ENCODE measurements around the gene TMEFF2.
"Not testable (repeated sequence)": the region's sequence is repeated elsewhere in the genome, so short reads cannot be mapped to it uniquely, and the experiment has no call there.

Gene TMEFF2

DNA sequence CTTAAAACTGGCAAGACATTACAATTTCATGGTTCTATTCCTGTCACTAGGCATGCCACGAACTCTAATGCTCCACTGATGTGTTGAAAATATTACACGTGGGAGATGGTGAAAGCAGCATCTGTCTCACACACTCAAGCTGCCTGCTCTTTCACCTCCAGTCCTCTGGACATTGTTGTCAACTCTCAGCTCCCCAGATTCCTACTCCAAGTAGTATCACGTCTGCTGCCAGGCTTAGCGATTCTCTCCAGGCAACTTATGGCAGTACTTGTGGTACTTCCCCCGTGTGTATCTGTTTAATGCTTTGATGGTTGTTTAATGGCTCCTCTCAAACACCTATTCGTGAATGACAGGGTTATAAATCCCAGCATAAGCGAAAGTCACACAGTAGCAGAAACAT lies 103.8 kb downstream of the TMEFF2 start:
- Histone ChIP-seq H4K8ac (ENCODE audit: low read depth, low read length) (peak overlapping the region; percentile 4), H3K79me1 (ENCODE audit: low read depth, low read length) (no peaks in the 10 kb centered on the region), H2BK5ac (ENCODE audit: low read length) (no peak overlapping the region), H3K14ac (ENCODE audit: low read length) (no peak overlapping the region), H2BK12ac (ENCODE audit: low read length) (no peak overlapping the region), H2AFZ (ENCODE audit: low read length) (peak overlapping the region; percentile 36), H3K23ac (ENCODE audit: low read depth, low read length, poor library complexity) (no peak overlapping the region), H2AK5ac (ENCODE audit: low read depth, low read length) (no peak overlapping the region), H2BK15ac (ENCODE audit: low read length) (no peak overlapping the region), H3K27me3 (ENCODE audit: control insufficient read depth in 3 of 3, insufficient read depth in 3 of 3, low read depth in 1 of 3, low read length in 3 of 3) (peaks cover 0 to 1% (median 0%) of the 10 kb centered on the region in 3 experiments), H3K4me1 (ENCODE audit: control insufficient read depth in 2 of 2, insufficient read depth in 1 of 2, low read depth in 1 of 2, low read length in 2 of 2) (peaks cover 0 to 4% of the 10 kb centered on the region in 2 donors), H3K4me2 (ENCODE audit: insufficient read depth, low read length, poor library complexity, severe bottlenecking) (no peak overlapping the region), H3K18ac (ENCODE audit: low read length) (no peak overlapping the region), H3K27ac (replicated peaks; ENCODE audit: low read length) (no peak overlapping the region), H3K9me3 (replicated peaks in 1 of 2; ENCODE audit: control insufficient read depth in 2 of 2, insufficient read depth in 1 of 2, low read depth in 1 of 2, low read length in 2 of 2) (no peaks in the 10 kb centered on the region), H2BK120ac (ENCODE audit: low read depth, low read length) (no peak overlapping the region), H3K9ac (ENCODE audit: low read depth, low read length, poor library complexity) (no peak overlapping the region), H3K4me3 (ENCODE audit: low read length in 2 of 2) (no peak overlapping the region), H3K4ac (ENCODE audit: low read length) (no peak overlapping the region), H3K36me3 (replicated peaks in 1 of 2; ENCODE audit: control insufficient read depth in 2 of 2, insufficient read depth in 2 of 2, low read length in 2 of 2) (no peaks in the 10 kb centered on the region), H4K91ac (ENCODE audit: low read depth, low read length, poor library complexity) (no peak overlapping the region)
- DNase-seq (ENCODE audit: low spot score): no peak
- WGBS, 2 donors (ENCODE audit: extremely low coverage in 2 of 2, insufficient read length in 2 of 2, insufficient replicate concordance in 1 of 2): no CpG with 5 or more reads among the region's 7 CpGs

DNA sequence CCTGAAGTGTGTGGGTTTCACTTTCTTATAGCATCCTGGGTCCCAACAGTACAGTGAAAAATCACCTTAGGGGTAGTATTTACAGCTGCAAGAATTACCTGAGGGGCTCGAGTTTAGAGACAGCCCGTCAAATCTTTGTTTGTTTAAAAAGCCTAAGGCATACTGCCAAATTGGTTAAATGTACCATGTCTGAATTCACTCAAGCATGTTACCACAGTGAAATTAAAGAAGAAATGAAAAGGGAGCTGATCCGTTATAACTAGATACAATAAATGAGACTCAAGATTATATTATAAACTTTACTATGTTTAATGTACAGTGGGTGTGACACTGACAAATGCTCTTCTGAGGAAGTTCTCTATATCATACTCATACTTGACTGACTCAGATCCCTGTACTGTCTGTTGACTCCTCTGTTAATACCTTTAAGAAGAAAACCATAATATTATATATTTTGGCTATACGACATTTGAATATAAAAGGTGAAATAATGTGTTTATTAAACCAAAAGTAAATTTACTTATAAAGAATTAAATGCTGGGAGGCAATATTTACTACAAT lies 107.3 kb downstream of the TMEFF2 start:
- Histone ChIP-seq H4K8ac (ENCODE audit: low read depth, low read length) (no peak overlapping the region), H3K4ac (ENCODE audit: low read length) (no peak overlapping the region), H2BK5ac (ENCODE audit: low read length) (no peak overlapping the region), H3K9ac (ENCODE audit: low read depth, low read length, poor library complexity) (no peak overlapping the region), H3K4me1 (ENCODE audit: control insufficient read depth in 2 of 2, insufficient read depth in 1 of 2, low read depth in 1 of 2, low read length in 2 of 2) (peaks cover 4 to 5% of the 10 kb centered on the region in 2 donors), H3K36me3 (replicated peaks in 1 of 2; ENCODE audit: control insufficient read depth in 2 of 2, insufficient read depth in 2 of 2, low read length in 2 of 2) (no peaks in the 10 kb centered on the region), H2BK12ac (ENCODE audit: low read length) (no peak overlapping the region), H3K14ac (ENCODE audit: low read length) (no peak overlapping the region), H2BK120ac (ENCODE audit: low read depth, low read length) (no peak overlapping the region), H3K4me2 (ENCODE audit: insufficient read depth, low read length, poor library complexity, severe bottlenecking) (no peak overlapping the region), H3K4me3 (ENCODE audit: low read length in 2 of 2) (no peak overlapping the region), H2BK15ac (ENCODE audit: low read length) (no peak overlapping the region), H3K79me1 (ENCODE audit: low read depth, low read length) (no peaks in the 10 kb centered on the region), H3K27ac (replicated peaks; ENCODE audit: low read length) (no peak overlapping the region), H2AK5ac (ENCODE audit: low read depth, low read length) (no peak overlapping the region), H3K23ac (ENCODE audit: low read depth, low read length, poor library complexity) (no peak overlapping the region), H3K27me3 (ENCODE audit: control insufficient read depth in 3 of 3, insufficient read depth in 3 of 3, low read depth in 1 of 3, low read length in 3 of 3) (peaks cover 0 to 1% (median 0%) of the 10 kb centered on the region in 3 experiments), H3K9me3 (replicated peaks in 1 of 2; ENCODE audit: control insufficient read depth in 2 of 2, insufficient read depth in 1 of 2, low read depth in 1 of 2, low read length in 2 of 2) (no peaks in the 10 kb centered on the region), H4K91ac (ENCODE audit: low read depth, low read length, poor library complexity) (no peak overlapping the region), H3K18ac (ENCODE audit: low read length) (no peak overlapping the region), H2AFZ (ENCODE audit: low read length) (no peak overlapping the region)
- no peak for DNase-seq (ENCODE audit: low spot score)
- WGBS, 2 donors (ENCODE audit: extremely low coverage in 2 of 2, insufficient read length in 2 of 2, insufficient replicate concordance in 1 of 2): no CpG with 5 or more reads among the region's 4 CpGs

DNA sequence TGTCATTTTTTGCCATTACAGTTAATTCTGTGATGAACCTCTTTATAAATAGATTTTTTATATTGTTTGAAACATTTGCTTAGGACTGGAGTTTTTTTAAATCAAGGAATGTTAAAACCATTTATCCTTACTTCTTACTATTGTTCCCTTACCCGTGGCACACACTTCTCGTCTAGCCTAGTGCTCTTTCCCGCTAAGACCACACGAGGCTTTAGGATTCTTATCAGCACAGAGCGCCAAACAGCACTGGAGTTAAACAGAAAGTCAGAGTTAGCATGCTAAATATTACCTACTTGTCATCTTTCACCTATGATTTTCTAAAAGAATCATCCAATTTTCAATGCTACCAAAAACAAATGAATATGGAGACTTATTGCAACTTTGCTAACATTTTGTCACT lies 112.6 kb downstream of the TMEFF2 start:
- no peak overlapping the region for H3K4ac ChIP-seq (ENCODE audit: low read length)
- no peaks in the 10 kb centered on the region for H3K36me3 ChIP-seq (replicated peaks in 1 of 2; ENCODE audit: control insufficient read depth in 2 of 2, insufficient read depth in 2 of 2, low read length in 2 of 2)
- H3K23ac ChIP-seq (ENCODE audit: low read depth, low read length, poor library complexity): no peak overlapping the region
- no peak overlapping the region for H2AFZ ChIP-seq (ENCODE audit: low read length)
- no peak for DNase-seq (ENCODE audit: low spot score)
- H3K27me3 ChIP-seq (ENCODE audit: control insufficient read depth in 3 of 3, insufficient read depth in 3 of 3, low read depth in 1 of 3, low read length in 3 of 3): no peaks in the 10 kb centered on the region
- H3K9ac ChIP-seq (ENCODE audit: low read depth, low read length, poor library complexity): no peak overlapping the region
- no peak overlapping the region for H2BK15ac ChIP-seq (ENCODE audit: low read length)
- no peak overlapping the region for H3K4me3 ChIP-seq (ENCODE audit: low read length in 2 of 2)
- H3K27ac ChIP-seq (replicated peaks; ENCODE audit: low read length): no peak overlapping the region
- peaks cover 0 to 5% of the 10 kb centered on the region in 2 donors for H3K4me1 ChIP-seq (ENCODE audit: control insufficient read depth in 2 of 2, insufficient read depth in 1 of 2, low read depth in 1 of 2, low read length in 2 of 2)
- no peaks in the 10 kb centered on the region for H3K9me3 ChIP-seq (replicated peaks in 1 of 2; ENCODE audit: control insufficient read depth in 2 of 2, insufficient read depth in 1 of 2, low read depth in 1 of 2, low read length in 2 of 2)
- no peak overlapping the region for H2AK5ac ChIP-seq (ENCODE audit: low read depth, low read length)
- no peak overlapping the region for H4K8ac ChIP-seq (ENCODE audit: low read depth, low read length)
- no CpG with 5 or more reads among the region's 5 CpGs for WGBS, 2 donors (ENCODE audit: extremely low coverage in 2 of 2, insufficient read length in 2 of 2, insufficient replicate concordance in 1 of 2)
- no peak overlapping the region for H3K14ac ChIP-seq (ENCODE audit: low read length)
- no peak overlapping the region for H2BK5ac ChIP-seq (ENCODE audit: low read length)
- H2BK12ac ChIP-seq (ENCODE audit: low read length): no peak overlapping the region
- H3K18ac ChIP-seq (ENCODE audit: low read length): no peak overlapping the region
- H3K4me2 ChIP-seq (ENCODE audit: insufficient read depth, low read length, poor library complexity, severe bottlenecking): no peak overlapping the region
- H3K79me1 ChIP-seq (ENCODE audit: low read depth, low read length): no peaks in the 10 kb centered on the region
- H4K91ac ChIP-seq (ENCODE audit: low read depth, low read length, poor library complexity): no peak overlapping the region
- no peak overlapping the region for H2BK120ac ChIP-seq (ENCODE audit: low read depth, low read length)

DNA sequence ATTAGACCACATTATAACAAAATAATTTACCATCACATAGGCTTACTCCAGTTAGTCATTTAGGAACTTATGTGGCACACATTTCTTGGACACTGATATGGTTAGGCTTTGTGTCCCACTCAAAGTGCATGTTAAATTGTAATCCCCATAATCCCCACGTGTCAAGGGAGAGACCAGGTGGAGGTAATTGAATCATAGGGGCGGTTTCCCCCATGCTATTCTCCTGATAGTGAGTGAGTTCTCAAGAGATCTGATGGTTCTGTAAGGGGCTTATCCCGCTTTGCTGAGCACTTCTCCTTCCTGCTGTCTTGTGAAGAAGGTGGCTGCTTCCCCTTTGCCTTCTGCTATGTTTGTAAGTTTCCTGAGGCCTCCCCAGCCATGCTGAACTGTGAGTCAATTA lies 114.6 kb downstream of the TMEFF2 start:
- not testable (repeated sequence) for H2AK5ac ChIP-seq (ENCODE audit: low read depth, low read length); H3K4me3 ChIP-seq (ENCODE audit: low read length in 2 of 2); H3K36me3 ChIP-seq (replicated peaks in 1 of 2; ENCODE audit: control insufficient read depth in 2 of 2, insufficient read depth in 2 of 2, low read length in 2 of 2); H3K23ac ChIP-seq (ENCODE audit: low read depth, low read length, poor library complexity); H2BK5ac ChIP-seq (ENCODE audit: low read length); H2AFZ ChIP-seq (ENCODE audit: low read length); H3K18ac ChIP-seq (ENCODE audit: low read length); H3K14ac ChIP-seq (ENCODE audit: low read length); H3K27me3 ChIP-seq (ENCODE audit: control insufficient read depth in 3 of 3, insufficient read depth in 3 of 3, low read depth in 1 of 3, low read length in 3 of 3); H3K4ac ChIP-seq (ENCODE audit: low read length); H2BK15ac ChIP-seq (ENCODE audit: low read length); H3K27ac ChIP-seq (replicated peaks; ENCODE audit: low read length); H3K9me3 ChIP-seq (replicated peaks in 1 of 2; ENCODE audit: control insufficient read depth in 2 of 2, insufficient read depth in 1 of 2, low read depth in 1 of 2, low read length in 2 of 2); H3K9ac ChIP-seq (ENCODE audit: low read depth, low read length, poor library complexity); H2BK120ac ChIP-seq (ENCODE audit: low read depth, low read length); DNase-seq (ENCODE audit: low spot score); H3K4me2 ChIP-seq (ENCODE audit: insufficient read depth, low read length, poor library complexity, severe bottlenecking); H3K4me1 ChIP-seq (ENCODE audit: control insufficient read depth in 2 of 2, insufficient read depth in 1 of 2, low read depth in 1 of 2, low read length in 2 of 2); H2BK12ac ChIP-seq (ENCODE audit: low read length); H4K91ac ChIP-seq (ENCODE audit: low read depth, low read length, poor library complexity); H3K79me1 ChIP-seq (ENCODE audit: low read depth, low read length); H4K8ac ChIP-seq (ENCODE audit: low read depth, low read length)
- WGBS, 2 donors (ENCODE audit: extremely low coverage in 2 of 2, insufficient read length in 2 of 2, insufficient replicate concordance in 1 of 2): no CpG with 5 or more reads among the region's 3 CpGs

Data from neuronal stem cell (in vitro differentiated cells).